ENCODE results near the gene RNASE9.

DNA sequence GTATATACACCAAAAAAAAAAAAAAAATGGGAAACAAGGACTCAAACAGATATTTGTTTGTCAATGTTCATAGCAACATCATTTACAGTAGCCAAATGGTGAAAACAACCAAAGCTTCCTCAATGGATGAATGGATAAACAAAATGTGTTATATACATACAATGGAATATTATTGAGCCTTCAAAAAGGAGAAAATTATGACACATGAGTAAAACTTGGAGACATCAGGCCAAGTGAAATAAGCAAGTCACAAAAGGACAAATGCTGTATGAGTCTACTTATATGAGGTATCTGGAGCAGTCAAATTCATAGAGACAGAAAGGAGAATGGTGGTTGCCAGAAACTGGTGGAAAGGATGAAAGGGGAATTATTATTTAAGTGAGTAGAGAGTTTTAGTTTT is 7.8 kb downstream of the RNASE9 start:
- TF ChIP-seq EZH2 (IDR thresholded peaks at IDR 0.05; ENCODE audit: low read depth, unreplicated experiment), result no peak
- TF ChIP-seq, protein P1, sequence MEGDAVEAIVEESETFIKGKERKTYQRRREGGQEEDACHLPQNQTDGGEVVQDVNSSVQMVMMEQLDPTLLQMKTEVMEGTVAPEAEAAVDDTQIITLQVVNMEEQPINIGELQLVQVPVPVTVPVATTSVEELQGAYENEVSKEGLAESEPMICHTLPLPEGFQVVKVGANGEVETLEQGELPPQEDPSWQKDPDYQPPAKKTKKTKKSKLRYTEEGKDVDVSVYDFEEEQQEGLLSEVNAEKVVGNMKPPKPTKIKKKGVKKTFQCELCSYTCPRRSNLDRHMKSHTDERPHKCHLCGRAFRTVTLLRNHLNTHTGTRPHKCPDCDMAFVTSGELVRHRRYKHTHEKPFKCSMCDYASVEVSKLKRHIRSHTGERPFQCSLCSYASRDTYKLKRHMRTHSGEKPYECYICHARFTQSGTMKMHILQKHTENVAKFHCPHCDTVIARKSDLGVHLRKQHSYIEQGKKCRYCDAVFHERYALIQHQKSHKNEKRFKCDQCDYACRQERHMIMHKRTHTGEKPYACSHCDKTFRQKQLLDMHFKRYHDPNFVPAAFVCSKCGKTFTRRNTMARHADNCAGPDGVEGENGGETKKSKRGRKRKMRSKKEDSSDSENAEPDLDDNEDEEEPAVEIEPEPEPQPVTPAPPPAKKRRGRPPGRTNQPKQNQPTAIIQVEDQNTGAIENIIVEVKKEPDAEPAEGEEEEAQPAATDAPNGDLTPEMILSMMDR (conservative IDR thresholded peaks at IDR 0.05; ENCODE audit: low read depth in 2 of 2), result no peak
- TF ChIP-seq POLR2AphosphoS5 (IDR thresholded peaks at IDR 0.05; ENCODE audit: low read depth), result no peak
- TF ChIP-seq, protein P2, sequence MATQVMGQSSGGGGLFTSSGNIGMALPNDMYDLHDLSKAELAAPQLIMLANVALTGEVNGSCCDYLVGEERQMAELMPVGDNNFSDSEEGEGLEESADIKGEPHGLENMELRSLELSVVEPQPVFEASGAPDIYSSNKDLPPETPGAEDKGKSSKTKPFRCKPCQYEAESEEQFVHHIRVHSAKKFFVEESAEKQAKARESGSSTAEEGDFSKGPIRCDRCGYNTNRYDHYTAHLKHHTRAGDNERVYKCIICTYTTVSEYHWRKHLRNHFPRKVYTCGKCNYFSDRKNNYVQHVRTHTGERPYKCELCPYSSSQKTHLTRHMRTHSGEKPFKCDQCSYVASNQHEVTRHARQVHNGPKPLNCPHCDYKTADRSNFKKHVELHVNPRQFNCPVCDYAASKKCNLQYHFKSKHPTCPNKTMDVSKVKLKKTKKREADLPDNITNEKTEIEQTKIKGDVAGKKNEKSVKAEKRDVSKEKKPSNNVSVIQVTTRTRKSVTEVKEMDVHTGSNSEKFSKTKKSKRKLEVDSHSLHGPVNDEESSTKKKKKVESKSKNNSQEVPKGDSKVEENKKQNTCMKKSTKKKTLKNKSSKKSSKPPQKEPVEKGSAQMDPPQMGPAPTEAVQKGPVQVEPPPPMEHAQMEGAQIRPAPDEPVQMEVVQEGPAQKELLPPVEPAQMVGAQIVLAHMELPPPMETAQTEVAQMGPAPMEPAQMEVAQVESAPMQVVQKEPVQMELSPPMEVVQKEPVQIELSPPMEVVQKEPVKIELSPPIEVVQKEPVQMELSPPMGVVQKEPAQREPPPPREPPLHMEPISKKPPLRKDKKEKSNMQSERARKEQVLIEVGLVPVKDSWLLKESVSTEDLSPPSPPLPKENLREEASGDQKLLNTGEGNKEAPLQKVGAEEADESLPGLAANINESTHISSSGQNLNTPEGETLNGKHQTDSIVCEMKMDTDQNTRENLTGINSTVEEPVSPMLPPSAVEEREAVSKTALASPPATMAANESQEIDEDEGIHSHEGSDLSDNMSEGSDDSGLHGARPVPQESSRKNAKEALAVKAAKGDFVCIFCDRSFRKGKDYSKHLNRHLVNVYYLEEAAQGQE (IDR thresholded peaks at IDR 0.05; ENCODE audit: unreplicated experiment), result no peak
- TF ChIP-seq CREB1 (CRISPR knock-in tag; IDR thresholded peaks at IDR 0.05; ENCODE audit: low read depth), result no peak
- no peak for TF ChIP-seq JUNB (IDR thresholded peaks at IDR 0.05; ENCODE audit: unreplicated experiment)
- no peak for TF ChIP-seq EZH2phosphoT487 (IDR thresholded peaks at IDR 0.05; ENCODE audit: unreplicated experiment)
- TF ChIP-seq, protein P3, sequence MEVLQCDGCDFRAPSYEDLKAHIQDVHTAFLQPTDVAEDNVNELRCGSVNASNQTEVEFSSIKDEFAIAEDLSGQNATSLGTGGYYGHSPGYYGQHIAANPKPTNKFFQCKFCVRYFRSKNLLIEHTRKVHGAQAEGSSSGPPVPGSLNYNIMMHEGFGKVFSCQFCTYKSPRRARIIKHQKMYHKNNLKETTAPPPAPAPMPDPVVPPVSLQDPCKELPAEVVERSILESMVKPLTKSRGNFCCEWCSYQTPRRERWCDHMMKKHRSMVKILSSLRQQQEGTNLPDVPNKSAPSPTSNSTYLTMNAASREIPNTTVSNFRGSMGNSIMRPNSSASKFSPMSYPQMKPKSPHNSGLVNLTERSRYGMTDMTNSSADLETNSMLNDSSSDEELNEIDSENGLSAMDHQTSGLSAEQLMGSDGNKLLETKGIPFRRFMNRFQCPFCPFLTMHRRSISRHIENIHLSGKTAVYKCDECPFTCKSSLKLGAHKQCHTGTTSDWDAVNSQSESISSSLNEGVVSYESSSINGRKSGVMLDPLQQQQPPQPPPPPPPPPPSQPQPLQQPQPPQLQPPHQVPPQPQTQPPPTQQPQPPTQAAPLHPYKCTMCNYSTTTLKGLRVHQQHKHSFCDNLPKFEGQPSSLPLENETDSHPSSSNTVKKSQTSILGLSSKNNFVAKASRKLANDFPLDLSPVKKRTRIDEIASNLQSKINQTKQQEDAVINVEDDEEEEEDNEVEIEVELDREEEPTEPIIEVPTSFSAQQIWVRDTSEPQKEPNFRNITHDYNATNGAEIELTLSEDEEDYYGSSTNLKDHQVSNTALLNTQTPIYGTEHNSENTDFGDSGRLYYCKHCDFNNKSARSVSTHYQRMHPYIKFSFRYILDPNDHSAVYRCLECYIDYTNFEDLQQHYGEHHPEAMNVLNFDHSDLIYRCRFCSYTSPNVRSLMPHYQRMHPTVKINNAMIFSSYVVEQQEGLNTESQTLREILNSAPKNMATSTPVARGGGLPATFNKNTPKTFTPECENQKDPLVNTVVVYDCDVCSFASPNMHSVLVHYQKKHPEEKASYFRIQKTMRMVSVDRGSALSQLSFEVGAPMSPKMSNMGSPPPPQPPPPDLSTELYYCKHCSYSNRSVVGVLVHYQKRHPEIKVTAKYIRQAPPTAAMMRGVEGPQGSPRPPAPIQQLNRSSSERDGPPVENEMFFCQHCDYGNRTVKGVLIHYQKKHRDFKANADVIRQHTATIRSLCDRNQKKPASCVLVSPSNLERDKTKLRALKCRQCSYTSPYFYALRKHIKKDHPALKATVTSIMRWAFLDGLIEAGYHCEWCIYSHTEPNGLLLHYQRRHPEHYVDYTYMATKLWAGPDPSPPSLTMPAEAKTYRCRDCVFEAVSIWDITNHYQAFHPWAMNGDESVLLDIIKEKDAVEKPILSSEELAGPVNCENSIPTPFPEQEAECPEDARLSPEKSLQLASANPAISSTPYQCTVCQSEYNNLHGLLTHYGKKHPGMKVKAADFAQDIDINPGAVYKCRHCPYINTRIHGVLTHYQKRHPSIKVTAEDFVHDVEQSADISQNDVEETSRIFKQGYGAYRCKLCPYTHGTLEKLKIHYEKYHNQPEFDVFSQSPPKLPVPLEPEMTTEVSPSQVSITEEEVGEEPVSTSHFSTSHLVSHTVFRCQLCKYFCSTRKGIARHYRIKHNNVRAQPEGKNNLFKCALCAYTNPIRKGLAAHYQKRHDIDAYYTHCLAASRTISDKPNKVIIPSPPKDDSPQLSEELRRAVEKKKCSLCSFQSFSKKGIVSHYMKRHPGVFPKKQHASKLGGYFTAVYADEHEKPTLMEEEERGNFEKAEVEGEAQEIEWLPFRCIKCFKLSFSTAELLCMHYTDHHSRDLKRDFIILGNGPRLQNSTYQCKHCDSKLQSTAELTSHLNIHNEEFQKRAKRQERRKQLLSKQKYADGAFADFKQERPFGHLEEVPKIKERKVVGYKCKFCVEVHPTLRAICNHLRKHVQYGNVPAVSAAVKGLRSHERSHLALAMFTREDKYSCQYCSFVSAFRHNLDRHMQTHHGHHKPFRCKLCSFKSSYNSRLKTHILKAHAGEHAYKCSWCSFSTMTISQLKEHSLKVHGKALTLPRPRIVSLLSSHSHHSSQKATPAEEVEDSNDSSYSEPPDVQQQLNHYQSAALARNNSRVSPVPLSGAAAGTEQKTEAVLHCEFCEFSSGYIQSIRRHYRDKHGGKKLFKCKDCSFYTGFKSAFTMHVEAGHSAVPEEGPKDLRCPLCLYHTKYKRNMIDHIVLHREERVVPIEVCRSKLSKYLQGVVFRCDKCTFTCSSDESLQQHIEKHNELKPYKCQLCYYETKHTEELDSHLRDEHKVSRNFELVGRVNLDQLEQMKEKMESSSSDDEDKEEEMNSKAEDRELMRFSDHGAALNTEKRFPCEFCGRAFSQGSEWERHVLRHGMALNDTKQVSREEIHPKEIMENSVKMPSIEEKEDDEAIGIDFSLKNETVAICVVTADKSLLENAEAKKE (CRISPR knock-in tag; IDR thresholded peaks at IDR 0.05), result no peak
- TF ChIP-seq, protein P4, sequence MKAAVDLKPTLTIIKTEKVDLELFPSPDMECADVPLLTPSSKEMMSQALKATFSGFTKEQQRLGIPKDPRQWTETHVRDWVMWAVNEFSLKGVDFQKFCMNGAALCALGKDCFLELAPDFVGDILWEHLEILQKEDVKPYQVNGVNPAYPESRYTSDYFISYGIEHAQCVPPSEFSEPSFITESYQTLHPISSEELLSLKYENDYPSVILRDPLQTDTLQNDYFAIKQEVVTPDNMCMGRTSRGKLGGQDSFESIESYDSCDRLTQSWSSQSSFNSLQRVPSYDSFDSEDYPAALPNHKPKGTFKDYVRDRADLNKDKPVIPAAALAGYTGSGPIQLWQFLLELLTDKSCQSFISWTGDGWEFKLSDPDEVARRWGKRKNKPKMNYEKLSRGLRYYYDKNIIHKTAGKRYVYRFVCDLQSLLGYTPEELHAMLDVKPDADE (IDR thresholded peaks at IDR 0.05), result no peak
- no peak for TF ChIP-seq NANOG (IDR thresholded peaks at IDR 0.05; ENCODE audit: borderline replicate concordance)
- TF ChIP-seq ZNF114 (CRISPR knock-in tag; IDR thresholded peaks at IDR 0.05), result no peak
- no peak for TF ChIP-seq ZNF331 (CRISPR knock-in tag; IDR thresholded peaks at IDR 0.05; ENCODE audit: low read depth)

Data from GM23338 (cell line).